Keratinocyte (primary cell): ENCODE data around the gene EDC4.

Source experiments
- EZH2 ChIP-seq: IDR thresholded peaks from one replicate; pipeline ENCODE4 v1.6.1; 2012; ENCODE audit warnings: inconsistent platforms, mild to moderate bottlenecking, low read length, moderate library complexity
- TF ChIP-seq, protein P1 (sequence below), 3 experiments: IDR thresholded peaks in 1 of 3; conservative IDR thresholded peaks in 1 of 3; optimal IDR thresholded peaks in 1 of 3; 2 replicates in 2 of 3; 3 replicates in 1 of 3; pipeline versions ENCODE3 to v1.5.1; 2011; ENCODE audit warnings: low read length in 3 of 3, mild to moderate bottlenecking in 3 of 3, moderate library complexity in 2 of 3, control low read depth in 1 of 3, inconsistent platforms in 1 of 3; ENCODE audit not compliant: insufficient read depth in 2 of 3; ENCODE audit errors: extremely low read depth in 1 of 3

- TF ChIP-seq, protein P1, sequence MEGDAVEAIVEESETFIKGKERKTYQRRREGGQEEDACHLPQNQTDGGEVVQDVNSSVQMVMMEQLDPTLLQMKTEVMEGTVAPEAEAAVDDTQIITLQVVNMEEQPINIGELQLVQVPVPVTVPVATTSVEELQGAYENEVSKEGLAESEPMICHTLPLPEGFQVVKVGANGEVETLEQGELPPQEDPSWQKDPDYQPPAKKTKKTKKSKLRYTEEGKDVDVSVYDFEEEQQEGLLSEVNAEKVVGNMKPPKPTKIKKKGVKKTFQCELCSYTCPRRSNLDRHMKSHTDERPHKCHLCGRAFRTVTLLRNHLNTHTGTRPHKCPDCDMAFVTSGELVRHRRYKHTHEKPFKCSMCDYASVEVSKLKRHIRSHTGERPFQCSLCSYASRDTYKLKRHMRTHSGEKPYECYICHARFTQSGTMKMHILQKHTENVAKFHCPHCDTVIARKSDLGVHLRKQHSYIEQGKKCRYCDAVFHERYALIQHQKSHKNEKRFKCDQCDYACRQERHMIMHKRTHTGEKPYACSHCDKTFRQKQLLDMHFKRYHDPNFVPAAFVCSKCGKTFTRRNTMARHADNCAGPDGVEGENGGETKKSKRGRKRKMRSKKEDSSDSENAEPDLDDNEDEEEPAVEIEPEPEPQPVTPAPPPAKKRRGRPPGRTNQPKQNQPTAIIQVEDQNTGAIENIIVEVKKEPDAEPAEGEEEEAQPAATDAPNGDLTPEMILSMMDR (optimal IDR thresholded peaks at IDR 0.05 in 1 of 3, IDR thresholded peaks at IDR 0.05 in 1 of 3, conservative IDR thresholded peaks at IDR 0.05 in 1 of 3; ENCODE audit: extremely low read depth in 1 of 3, insufficient read depth in 2 of 3, low read length in 3 of 3) = no peak
- no peak for TF ChIP-seq EZH2
These were observed 50.7 kb downstream of the EDC4 start for GRCh38 chr16:67923414-67924116.
